GM18873 (cell line): ENCODE results near the gene HSBP1L1.
A peak's percentile ranks its signal among the peaks of the same experiment; 100 is the strongest.
"Not testable (repeated sequence)": the region's sequence is repeated elsewhere in the genome, so short reads cannot be mapped to it uniquely, and the experiment has no call there.

Experiments used
- ATAC-seq: cut with Tn5 transposase; IDR thresholded peaks from one replicate; pipeline ENCODE4 v1.9.1; 2021; ENCODE audit warnings: mild to moderate bottlenecking, moderate library complexity, moderate number of reproducible peaks; ENCODE audit not compliant: unreplicated experiment, low FRiP score

The HSBP1L1 gene

DNA sequence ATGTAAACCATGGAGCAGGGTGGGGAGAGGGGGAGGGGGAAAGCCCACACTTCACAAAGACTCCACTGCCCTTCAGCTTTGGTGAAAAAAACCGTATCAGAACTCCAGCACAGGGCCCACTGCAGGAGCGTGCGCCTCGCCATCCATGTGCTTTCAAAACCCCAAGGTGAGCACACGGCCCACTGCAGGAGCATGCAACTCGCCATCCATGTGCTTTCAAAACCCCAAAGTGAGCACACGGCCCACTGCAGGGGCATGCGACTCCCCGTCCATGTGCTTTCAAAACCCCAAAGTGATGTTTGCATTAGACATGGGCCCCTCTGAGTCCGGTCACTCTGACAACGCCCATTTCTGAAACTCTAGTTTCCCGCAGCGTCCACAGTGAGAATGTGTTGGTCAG lies 16.1 kb downstream of the HSBP1L1 start:
- ATAC-seq: no peak

GRCh38 chr18:79982736-79983135 lies 18.3 kb downstream of the HSBP1L1 start:
- ATAC-seq: no peak

GRCh38 chr18:79983253-79983652 lies 18.8 kb downstream of the HSBP1L1 start:
- no peak for ATAC-seq

GRCh38 chr18:79983793-79984192 lies 19.4 kb downstream of the HSBP1L1 start:
- no peak for ATAC-seq

GRCh38 chr18:79985172-79985571 lies 20.7 kb downstream of the HSBP1L1 start:
- ATAC-seq: no peak

- ATAC-seq: no peak
These were observed 22.3 kb downstream of the HSBP1L1 start for GRCh38 chr18:79986726-79987125.

DNA sequence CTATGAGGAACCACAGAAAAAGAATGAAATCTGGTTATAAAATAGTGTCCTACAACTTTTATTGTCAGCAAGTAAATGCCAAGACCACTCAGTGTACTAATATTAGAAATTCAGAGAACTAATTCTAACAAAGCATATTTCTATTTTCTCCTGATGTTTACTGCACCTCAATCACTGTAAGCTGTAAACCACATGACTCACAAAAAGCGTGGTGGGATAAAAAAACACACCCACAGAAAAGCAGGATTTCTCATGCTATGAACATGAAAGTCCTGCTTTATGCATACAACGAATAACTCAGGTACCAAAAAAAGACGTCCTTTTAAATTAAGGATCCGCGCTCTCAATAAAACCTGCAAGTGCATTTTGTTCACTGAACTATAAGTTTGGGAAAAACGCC lies 23.1 kb downstream of the HSBP1L1 start:
- no peak for ATAC-seq

GRCh38 chr18:79988071-79988450 lies 23.6 kb downstream of the HSBP1L1 start:
- ATAC-seq: peak; percentile 51

DNA sequence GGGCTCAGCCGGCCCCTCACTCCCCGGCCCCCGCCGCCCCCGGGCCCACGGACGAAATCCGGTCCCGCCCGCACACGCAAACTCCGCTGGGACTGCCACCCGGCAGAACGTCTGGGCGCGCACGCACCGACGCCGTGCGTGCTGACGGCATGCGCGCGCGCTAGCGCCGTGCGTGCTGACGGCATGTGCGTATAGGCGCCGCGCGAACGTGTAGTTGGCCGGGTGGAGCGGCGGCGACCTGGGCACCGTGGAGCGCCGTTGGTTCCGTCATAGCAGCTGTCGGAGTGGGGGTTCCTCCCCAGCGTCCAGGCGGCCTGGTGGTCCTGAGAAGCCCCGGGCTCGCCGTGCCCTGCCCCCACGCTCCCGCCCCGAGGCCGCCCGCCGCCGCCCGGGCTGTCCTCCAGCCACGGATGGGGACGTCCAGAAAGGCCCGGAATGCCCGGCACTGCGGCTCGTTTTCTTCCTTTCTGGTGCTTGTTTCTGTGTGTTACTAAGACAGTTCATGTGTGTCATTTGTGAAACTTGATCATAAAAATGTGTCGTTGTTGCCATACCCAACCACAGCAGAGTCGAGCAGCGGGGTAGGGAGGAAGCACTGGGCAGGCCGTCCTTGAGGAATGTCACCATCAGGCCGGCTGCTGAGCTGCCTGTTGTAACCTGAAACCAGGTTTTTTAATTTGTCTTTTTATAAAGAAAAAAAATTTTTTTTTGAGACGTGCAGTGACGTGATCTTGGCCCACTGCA lies 24.2 kb downstream of the HSBP1L1 start, which contains the start of gene TXNL4A:
TSS of gene TXNL4A (minus strand) at position 113 of the 744 bp plus-strand sequence. CDS start 171 bp downstream, outside the sequence.
- peak; percentile 89 for ATAC-seq

- no peak for ATAC-seq
These were observed 24.7 kb downstream of the HSBP1L1 start for GRCh38 chr18:79989195-79989497.

DNA sequence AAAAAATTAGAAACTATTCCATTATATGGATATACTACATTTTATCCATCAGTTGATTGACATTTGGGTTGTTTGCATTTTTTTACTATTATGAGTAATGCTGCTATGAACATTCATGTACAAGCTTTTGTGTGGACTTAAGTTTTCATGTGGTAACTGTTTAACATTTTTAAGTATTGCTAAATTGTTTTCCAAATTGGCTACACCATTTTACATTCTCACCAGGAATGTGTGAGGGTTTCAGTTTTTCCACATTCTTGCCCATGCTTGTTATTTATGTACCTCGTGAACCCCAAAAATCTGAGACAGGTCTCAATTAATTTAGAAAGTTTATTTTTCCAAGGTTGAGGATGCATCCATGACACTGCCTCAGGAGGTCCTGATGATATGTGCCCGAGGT lies 27.1 kb downstream of the HSBP1L1 start:
- ATAC-seq: no peak

DNA sequence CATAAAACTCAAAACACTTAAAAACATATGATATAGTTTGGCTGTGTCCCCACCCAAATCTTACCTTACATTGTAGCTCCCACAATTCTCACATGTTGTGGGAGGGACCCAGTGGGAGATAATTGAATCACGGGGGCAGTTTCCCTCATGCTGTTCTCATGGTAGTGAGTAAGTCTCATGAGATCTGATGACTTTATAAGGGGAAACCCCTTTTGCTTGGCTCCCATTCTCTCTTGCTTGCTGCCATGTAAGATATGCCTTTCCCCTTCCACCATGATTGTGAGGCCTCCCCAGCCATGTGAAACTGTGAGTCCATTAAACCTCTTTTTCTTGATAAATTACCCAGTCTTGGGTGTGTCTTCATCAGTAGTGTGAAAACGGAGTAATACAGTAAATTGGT lies 35.3 kb downstream of the HSBP1L1 start:
- not testable (repeated sequence) for ATAC-seq

GRCh38 chr18:80000877-80001276 lies 36.4 kb downstream of the HSBP1L1 start:
- ATAC-seq: no peak

DNA sequence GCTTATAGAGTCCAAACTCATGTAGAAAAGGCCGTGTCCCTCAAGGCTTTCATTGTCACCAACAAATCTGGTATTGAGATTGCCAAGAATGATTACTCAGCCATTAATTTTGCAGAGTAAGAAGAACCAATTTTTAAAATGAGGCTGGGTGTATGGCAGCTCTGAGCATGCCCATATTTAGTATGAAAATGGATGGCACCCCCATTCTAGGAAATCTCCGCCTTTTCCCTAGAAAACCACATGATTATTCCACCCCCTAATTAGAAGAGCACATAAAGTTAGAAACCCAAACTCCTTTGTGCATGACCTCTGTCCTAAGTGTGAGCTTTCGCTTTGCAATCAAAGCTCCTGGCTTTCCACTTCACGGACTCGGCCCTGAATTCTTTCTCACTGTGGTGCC lies 38.0 kb downstream of the HSBP1L1 start:
- no peak for ATAC-seq

GRCh38 chr18:80004600-80005342 lies 40.3 kb downstream of the HSBP1L1 start:
- no peak for ATAC-seq

GRCh38 chr18:80006724-80007123 lies 42.3 kb downstream of the HSBP1L1 start:
- no peak for ATAC-seq

DNA sequence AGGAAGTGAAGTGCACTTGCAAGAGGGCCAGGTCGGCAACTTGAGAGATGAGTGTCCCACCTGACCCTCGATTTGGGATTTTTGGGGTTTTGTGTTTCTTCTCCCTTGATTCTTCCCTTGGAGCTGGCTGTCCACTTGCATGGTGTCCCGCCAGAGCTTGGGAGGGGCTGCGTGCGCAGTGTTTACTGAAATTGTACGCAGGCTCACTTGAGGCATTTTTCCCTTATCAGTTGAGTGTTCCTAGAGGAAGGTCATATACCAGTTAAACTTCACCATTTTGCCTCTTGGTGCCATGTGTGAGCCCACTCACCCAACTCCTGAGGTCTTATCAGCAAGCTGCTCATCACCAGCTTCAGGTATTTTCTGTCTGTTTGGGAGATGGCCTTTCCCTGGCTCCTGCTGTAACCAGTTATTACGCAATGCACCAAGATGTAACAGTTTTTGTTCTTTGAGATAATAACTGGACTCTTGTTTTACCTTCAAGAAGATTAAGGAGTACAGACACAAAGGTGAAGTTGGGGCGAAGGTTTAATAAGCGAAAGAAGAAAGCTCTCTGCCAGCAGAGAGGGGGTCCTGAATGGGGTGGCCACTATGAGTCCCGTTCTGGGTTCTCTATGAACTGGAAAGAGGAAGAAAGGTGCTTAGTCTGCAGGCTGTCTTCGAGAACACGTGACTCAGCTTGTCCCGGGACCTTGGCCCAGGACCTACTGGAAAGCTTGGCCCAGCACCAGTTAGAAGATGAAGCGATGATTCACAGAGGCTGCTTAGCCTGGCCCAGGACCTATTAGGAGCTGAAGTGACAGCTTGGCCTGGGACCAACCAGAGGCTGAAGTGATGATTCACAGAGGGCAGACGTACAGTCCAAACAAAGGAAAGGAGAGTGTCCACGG lies 45.5 kb downstream of the HSBP1L1 start:
- ATAC-seq: no peak

DNA sequence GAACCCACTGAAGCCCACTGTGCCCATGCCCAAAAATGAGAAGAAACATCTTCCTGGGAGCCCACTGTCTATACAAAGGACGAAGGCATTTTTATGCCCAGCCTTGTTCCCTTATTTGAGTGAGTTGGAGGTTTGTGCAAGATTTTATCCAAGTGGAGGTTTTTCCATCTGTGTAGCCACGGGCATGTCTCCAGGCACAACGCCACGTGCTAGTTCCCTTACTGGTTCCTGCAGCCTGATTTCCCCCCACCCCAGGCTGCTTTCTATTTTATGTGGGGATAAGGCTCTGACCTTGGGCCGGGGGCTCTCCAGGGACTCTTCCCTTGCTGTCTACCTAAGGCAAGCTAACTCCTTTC lies 46.1 kb downstream of the HSBP1L1 start:
- ATAC-seq: no peak

- ATAC-seq: not testable (repeated sequence)
These were observed 47.2 kb downstream of the HSBP1L1 start for GRCh38 chr18:80011496-80012137.

DNA sequence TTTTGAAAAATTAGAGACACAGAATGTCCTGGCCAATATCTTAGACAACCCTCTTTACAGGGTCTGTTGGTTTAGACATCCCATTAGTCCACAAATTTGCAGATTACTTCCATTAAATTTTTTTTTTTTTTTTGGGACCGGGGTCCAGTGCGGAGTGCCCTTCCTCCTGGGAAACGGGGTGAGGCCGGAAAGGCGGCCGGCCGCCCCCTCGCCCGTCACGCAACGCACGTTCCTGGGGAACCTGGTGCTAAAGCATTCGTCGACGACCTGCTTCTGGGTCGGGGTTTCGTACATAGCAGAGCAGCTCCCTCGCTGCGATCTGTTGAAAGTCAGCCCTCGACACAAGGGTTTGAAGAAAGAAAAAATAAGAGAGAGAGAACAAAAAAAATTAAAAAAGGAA lies 48.3 kb downstream of the HSBP1L1 start:
- no peak for ATAC-seq
